HG03378 (cell line): ENCODE measurements around the gene B3GALT6.

Source experiments
- ATAC-seq: cut with Tn5 transposase; IDR thresholded peaks from one replicate; pipeline ENCODE4 v1.9.1; 2021; ENCODE audit warnings: mild to moderate bottlenecking, moderate library complexity; ENCODE audit not compliant: unreplicated experiment

Gene B3GALT6

DNA sequence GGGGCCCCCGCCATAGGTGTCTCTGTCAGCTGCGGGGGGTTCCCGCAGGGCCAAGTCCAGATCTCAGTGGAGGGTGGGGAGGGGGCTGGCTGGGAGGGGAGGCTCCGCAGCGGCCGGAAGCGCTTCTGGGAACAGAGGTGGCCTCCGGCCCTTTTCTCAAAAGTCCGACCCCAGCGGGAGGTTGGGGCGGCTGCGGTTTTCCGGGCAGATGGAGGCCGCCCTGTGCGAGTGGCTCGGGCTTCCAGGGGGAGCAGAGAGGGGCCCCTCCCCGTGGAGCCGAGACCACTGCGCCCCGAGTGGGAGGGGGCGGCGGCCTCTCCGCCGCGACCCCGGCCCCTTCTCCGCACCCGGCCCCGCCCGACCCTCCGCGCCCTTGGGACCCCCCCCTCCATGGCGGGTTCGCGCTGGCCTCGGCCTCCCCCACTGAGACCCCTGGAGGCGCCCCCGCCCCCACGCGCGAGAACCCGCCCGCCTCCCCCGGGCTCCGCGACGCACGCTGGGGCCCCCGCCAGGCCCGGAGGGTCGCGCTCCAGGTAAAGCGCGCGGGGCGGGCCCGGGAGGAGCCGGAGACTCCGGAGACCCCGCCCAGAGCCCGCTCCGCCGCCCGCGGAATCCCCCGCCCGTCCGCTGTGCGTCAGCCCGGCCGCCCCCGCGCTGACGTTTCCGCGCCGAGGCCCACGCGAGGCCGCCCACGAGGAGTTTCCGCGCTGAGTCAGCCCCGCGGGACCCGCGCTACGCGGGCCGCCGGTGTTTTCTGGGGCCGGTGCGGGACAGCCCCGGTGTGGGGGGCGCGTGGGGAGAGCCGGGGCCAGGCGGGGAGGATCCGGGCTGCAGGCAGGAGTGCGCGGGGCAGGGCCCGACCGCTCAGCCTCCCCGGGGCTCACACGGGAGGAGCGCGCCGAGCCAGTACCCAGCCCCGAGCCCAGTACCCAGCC is 30.9 kb upstream of the B3GALT6 start:
- ATAC-seq = no peak

DNA sequence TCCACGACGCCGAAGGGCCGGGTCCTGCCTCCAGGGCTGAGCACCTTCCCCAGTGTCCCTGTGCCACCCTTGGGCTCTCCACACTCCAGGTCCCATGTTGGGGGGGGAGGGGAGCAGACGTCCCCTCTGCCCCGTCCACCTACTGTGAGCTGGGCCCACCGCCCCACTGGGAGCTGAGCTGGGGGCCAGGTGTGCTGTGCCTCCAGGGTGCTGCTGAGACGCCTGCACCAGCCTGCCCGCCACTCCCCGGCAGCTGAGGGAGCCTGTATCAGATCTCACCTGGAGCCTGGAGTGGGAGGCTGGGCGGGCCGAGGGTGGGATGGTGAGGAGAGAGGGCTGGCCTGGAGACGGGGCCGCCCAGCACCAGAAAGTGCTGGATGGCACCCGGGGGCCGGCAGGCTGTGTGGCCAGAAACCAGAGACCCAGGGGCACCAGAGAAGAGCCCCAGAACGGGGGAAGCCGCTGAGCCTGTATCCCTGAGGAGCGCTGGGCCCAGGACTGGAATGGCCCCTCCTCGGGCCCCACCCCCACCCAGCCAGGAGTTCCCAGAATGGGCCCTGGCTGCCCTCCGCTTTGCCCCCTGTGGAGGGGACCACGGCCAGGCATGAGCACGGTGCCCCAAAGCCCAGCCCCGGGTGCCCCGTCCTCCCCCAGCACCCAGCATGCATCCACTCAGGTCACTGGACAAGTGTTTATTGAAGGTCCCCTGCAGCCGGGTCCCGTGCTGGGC is 29.0 kb upstream of the B3GALT6 start:
- no peak for ATAC-seq

GRCh38 chr1:1203561-1204424 is 28.2 kb upstream of the B3GALT6 start:
- ATAC-seq = no peak

- ATAC-seq = no peak
These were observed 27.6 kb upstream of the B3GALT6 start for GRCh38 chr1:1204425-1204920.

- no peak for ATAC-seq
These were observed 26.9 kb upstream of the B3GALT6 start for GRCh38 chr1:1204998-1205768.

DNA sequence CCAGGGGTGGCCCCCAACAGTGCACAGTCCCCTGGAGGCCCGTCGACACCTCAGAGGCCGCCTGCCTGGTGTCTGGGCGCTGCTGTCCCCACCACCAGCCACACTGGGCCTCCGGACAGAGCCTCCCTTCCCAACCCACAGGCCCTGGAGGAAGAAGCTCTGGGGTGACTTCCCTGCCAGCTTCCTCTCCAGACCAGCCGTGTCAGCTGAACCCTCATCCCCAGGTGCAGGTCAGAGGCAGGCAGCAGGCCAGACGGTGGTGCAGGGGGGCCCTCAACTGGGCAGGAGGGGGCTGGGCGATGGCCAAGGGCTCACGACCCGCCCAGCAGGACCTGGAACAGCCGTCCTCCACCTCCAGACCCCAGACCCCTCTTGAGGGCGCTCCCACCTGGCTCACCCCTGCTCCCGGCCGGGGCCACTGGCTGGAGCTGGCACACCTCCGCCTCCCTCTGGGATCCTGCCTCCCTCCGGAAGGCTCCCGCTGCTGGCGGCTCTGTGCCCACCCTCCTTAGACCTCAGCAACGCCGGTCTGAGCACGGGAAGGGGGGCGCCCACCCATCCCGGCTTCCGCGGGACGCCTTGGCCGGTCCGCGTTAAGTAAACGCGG is 26.2 kb upstream of the B3GALT6 start:
- no peak for ATAC-seq

GRCh38 chr1:1206376-1206965 is 25.6 kb upstream of the B3GALT6 start, which contains the start of gene TNFRSF18:
Gene TNFRSF18 (minus strand): TSS chr1:1206592. CDS start chr1:1206571, 21 bp downstream.
- ATAC-seq = no peak

DNA sequence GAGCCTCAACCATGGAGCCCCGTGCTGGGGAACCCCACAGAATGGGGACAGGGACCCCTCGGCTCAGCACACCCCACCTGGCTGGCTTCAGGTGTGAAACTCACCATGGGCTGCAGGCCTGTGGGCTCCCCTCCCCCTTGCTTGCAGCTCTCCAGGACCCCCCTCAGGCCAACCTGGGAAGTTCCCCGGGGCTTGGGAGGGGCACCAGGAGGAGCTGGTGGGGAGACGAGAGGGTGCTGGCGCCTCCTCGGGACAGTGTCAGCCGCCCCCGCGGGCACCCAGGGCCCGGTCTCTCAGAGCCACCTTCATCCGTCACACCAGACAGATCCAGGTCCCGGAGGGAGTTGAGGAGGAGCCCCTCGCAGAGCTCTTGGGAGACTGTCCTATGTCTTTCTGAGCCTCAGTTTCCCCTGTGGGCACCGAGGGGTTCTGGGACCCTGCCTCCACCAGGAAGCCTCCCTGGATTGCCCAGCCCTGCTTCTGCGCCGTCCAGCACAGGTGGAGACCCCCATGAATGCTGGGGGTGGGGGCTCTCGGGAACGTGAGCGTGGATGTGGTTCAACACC is 25.0 kb upstream of the B3GALT6 start:
- no peak for ATAC-seq

GRCh38 chr1:1207571-1207892 is 24.5 kb upstream of the B3GALT6 start:
- ATAC-seq = no peak

- no peak for ATAC-seq
These were observed 23.2 kb upstream of the B3GALT6 start for GRCh38 chr1:1208713-1209433.

DNA sequence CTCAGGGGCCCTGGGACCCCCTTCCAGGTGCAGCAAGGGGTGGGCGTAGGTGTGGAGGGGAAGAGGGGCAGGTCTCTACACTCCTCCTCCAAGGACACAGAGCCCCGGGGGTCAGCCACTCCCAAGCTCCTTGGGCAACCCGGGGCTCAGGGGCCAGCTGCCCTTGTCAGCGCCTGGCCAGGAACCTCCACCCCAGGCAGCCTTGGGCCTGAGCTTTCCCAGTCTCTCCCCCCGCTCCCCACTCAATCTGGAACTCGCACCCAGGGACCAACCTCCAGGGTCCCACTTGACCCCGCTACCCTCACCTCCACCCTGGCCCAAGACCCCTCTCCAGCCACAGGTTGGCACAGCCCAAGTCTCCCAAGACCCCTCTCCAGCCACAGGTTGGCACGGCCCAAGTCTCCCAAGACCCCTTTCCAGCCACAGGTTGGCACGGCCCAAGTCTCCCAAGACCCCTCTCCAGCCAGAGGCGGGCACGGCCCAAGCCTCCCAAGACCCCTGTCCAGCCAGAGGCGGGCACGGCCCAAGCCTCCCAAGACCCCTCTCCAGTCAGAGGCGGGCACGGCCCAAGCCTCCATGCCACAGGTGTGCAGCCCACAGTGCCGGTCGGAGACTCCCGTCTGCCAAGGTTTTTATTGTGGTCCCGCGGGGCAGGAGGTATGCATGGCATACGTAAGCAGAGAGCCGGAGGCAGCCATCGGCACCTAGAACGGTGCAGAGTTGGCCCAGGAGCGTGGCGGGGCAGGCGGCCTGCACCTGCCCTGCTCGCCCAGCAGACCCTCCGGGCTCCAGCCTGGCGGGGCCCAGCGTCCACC is 21.1 kb upstream of the B3GALT6 start:
- no peak for ATAC-seq

DNA sequence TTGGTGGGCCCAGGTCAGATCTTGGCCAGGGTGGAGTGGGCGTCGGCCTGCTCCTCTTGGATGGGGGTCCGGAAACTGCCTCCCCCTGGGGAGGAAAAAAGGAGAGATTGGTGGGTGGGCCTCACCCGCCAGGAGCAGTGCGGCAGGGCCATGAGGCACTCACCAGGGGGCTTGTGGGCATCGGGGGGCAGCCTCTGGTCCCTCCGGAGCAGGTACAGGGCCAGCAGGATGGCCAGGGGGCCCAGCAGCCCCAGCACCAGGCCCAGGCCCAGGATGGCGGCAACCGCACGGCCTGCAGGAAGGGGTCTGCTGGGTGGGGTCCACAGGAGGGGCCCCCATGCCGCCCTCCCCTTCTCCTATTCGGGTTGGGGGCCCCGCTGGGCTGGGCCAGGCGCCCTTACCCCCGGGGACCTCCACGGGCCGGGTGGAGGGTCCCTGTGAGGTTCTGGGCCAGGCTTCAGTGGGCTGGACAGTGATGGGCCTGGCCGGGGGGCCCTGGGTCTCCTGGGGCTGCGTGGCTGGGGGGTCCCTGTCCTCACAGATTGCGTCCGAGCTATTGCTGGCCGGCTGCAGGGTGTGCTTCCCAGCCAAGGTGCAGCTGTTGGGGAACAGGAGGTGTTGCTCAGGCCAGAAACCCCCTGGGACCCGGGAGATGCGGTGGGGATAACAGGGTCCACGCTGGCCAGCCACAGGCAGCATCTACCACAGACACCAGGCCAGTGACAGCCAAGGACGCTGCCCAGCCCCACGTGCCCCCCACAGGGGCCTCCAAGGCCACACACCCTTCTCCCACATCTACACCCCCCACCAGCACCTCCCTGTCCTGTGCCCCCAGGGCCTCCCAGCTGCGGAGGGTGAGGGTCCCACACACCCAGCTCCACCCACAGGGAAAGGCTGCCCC is 20.2 kb upstream of the B3GALT6 start:
- no peak for ATAC-seq

- no peak for ATAC-seq
These were observed 19.2 kb upstream of the B3GALT6 start for GRCh38 chr1:1212780-1213344.

DNA sequence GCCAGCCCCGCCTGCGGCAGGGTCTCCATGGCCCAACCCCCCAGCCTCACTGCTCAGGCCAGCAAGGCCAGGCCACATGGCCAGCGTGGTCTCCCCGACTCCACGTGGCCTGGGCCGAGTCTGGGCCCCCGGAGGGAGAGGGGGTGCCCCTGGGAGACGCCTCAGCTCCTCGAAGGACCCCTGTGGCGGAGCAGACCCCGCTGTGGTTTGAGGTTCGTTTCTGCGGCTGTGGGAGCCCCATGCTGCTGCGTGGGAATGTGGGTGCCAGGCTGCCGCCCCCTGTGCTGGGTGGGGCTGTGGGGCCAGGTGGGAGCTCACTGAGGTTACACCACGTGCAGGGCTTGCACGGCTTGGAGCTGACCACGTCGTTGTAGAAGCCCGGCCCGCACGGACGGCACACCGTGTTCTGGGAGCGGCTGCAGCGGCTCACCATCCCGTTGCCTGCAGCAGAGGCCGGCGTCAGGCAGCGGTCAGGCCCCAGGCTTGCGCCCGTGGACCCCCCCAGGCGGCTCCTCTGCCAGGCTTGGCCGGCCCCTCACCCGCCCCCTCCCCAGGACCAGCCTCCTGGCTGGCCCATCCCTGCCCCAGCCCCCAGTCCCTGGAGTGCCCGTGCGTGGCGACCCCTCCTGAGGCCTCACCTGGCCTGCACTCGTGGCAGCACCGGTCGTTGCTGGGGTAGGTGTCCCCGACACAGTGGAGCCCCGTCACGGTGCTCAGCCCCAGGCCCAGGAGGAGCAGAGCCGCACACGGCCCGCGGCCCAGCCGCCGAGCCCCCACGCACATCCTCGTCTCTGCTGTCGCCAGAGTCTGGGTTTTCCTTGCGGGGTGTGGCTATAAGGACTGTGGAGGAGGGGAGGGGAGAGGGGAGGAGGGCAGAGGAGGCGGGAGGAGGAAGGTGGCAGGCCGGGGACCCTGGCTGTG is 18.4 kb upstream of the B3GALT6 start, which contains the start of gene TNFRSF4:
Gene TNFRSF4 (minus strand): TSS at position 809 of the 921 bp plus-strand sequence. CDS start 26 bp downstream, at position 783.
- ATAC-seq = no peak

DNA sequence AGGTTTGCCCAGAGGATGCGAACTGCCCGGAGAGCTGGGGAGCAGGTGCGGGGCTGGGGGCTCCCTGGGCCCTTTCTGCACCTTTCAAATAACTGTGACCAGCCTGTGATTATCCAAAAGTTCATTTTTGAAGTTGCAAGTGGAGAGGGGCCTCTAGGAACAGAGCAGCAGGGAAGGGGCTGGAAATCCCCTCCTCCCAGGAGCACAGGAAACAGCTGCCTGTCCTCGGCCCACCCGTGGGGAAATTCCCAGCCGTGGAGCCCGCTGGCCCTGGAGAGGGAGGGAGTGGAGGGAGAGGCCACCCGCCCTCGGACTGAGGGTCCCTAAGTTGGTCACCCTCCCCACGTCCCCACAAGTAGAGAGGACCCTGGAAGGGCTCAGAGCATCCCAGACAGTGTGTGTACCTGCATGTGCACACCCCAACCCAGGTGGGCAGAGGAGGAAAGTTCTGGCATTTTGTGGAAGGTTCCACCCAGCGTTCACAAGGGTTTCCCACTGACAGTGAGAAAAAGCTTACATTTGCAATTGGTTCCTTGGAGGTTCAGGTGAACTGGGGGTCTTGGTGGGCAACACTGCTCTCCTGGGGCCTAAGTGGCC is 16.9 kb upstream of the B3GALT6 start:
- ATAC-seq = no peak
